Naive thymus-derived CD4-positive, alpha-beta T cell (primary cell): ENCODE results near the gene CTH. TPM values are rescaled to one million over a fixed set of nuclear protein-coding genes. Genes with fewer than 3 reads are reported as not detected.

Experiments
- ATAC-seq: fragments of 150-1000 bp; cut with Tn5 transposase; 2 replicates; pipeline ENCODE4 v1.10.0; 2021; ENCODE audit warnings: mild to moderate bottlenecking, moderate library complexity
- CTCF ChIA-PET: fragments of 350-600 bp; sonication (Branson Sonifier 250); formaldehyde crosslinking; loops from one replicate; lab custom pipeline; 2021; ENCODE audit warnings: antibody characterized with exemption; lab: Charles Lee
- POLR2A ChIA-PET: fragments of 350-600 bp; sonication (Branson Sonifier 250); formaldehyde crosslinking; loops from one replicate; lab custom pipeline; 2021; ENCODE audit warnings: antibody characterized with exemption, inconsistent platforms; lab: Charles Lee
- DNase-seq, 9 donors: peaks; one replicate each; pipeline versions ENCODE4 v3.0.0 to v3.0.0-alpha.2; 2020 to 2022; ENCODE audit warnings: mixed read lengths in 1 of 9
- H3K27ac ChIP-seq: one replicate; pipeline ENCODE4 v1.7.0; 2013; ENCODE audit warnings: mild to moderate bottlenecking, low read depth, low read length, moderate library complexity
- H3K27me3 ChIP-seq, 2 donors: one replicate each; pipeline ENCODE4 v1.7.0; 2013; ENCODE audit warnings: low read length in 2 of 2, mild to moderate bottlenecking in 2 of 2, moderate library complexity in 2 of 2; ENCODE audit not compliant: control insufficient read depth in 2 of 2, insufficient read depth in 2 of 2
- H3K36me3 ChIP-seq, 3 experiments: 1 replicate in 2 of 3; 2 replicates in 1 of 3; pipeline ENCODE4 v1.7.0; 2013; ENCODE audit warnings: low read length in 3 of 3, mild to moderate bottlenecking in 3 of 3, moderate library complexity in 1 of 3; ENCODE audit not compliant: insufficient read depth in 3 of 3, control insufficient read depth in 2 of 3
- H3K4me1 ChIP-seq, 2 donors: one replicate each; pipeline ENCODE4 v1.7.0; 2013; ENCODE audit warnings: low read length in 2 of 2, mild to moderate bottlenecking in 2 of 2, moderate library complexity in 1 of 2; ENCODE audit not compliant: control insufficient read depth in 2 of 2, insufficient read depth in 2 of 2
- H3K4me3 ChIP-seq: 2 replicates; pipeline ENCODE4 v1.7.0; 2013; ENCODE audit warnings: mild to moderate bottlenecking, low read length
- H3K9me3 ChIP-seq, 3 experiments: 1 replicate in 2 of 3; 2 replicates in 1 of 3; pipeline ENCODE4 v1.7.0; 2013; ENCODE audit warnings: low read length in 3 of 3; ENCODE audit not compliant: control insufficient read depth in 2 of 3
- H3K27ac Mint-ChIP-seq, 9 donors: one replicate each; pipeline ENCODE4 v1.8.0; 2020 to 2022; ENCODE audit warnings: mixed read lengths in 9 of 9, mild to moderate bottlenecking in 8 of 9, moderate library complexity in 5 of 9, inconsistent platforms in 2 of 9
- H3K27me3 Mint-ChIP-seq, 5 donors: one replicate each; pipeline ENCODE4 v1.8.0; 2021 to 2022; ENCODE audit warnings: mixed read lengths in 5 of 5, mild to moderate bottlenecking in 1 of 5
- H3K36me3 Mint-ChIP-seq, 5 donors: one replicate each; pipeline ENCODE4 v1.8.0; 2020 to 2022; ENCODE audit warnings: mixed read lengths in 5 of 5, mild to moderate bottlenecking in 3 of 5, inconsistent platforms in 1 of 5
- H3K4me1 Mint-ChIP-seq, 7 donors: one replicate each; pipeline ENCODE4 v1.8.0; 2020 to 2022; ENCODE audit warnings: mixed read lengths in 7 of 7, mild to moderate bottlenecking in 3 of 7, inconsistent platforms in 1 of 7
- H3K4me3 Mint-ChIP-seq, 10 donors: one replicate each; pipeline ENCODE4 v1.8.0; 2020 to 2022; ENCODE audit warnings: mild to moderate bottlenecking in 10 of 10, mixed read lengths in 10 of 10, moderate library complexity in 6 of 10, inconsistent platforms in 2 of 10
- H3K9me3 Mint-ChIP-seq, 11 donors: one replicate each; pipeline ENCODE4 v1.8.0; 2020 to 2022; ENCODE audit warnings: mixed read lengths in 11 of 11, mild to moderate bottlenecking in 4 of 11, inconsistent platforms in 1 of 11, moderate library complexity in 1 of 11
- intact Hi-C, 2 donors: fragments of 100-400 bp; cut with micrococcal nuclease; formaldehyde crosslinking; loops; one replicate each; pipeline ENCODE4 v1.15.1; 2023
- polyA plus RNA-seq, 2 donors: library from polyadenylated mRNA; unstranded; fragments of 300-500 nt; fragmentation: Illumina TruSeq; gene quantifications; one replicate each; pipeline ENCODE4 v1.2.3, GENCODE V29; 2021
- total RNA-seq, 6 experiments: library from RNA in 5 of 6; stranded (reverse) in 5 of 6; gene quantifications; 1 replicate in 5 of 6; 2 replicates in 1 of 6; pipeline ENCODE4 v1.2.3 and lab custom pipeline; 2021 to 2026

CTH gene
- total and polyA plus RNA-seq, 7 experiments from 2014 or later, result 2.6 to 7.1 (median 3.5) TPM

- ChIA-PET POLR2A (no interaction called here), CTCF (no interaction called here)
- H3K27me3 ChIP-seq, result no peaks in the 10 kb centered on the region
- no peaks in the 10 kb centered on the region for H3K4me1 ChIP-seq
- Mint-ChIP-seq H3K27ac (no peak overlapping the region), H3K27me3 (peaks cover 3 to 39% (median 10%) of the 10 kb centered on the region in 5 donors), H3K36me3 (no peaks in the 10 kb centered on the region), H3K9me3 (peaks cover 0 to 2% (median 0%) of the 10 kb centered on the region in 11 donors), H3K4me3 (no peak overlapping the region), H3K4me1 (no peaks in the 10 kb centered on the region)
- intact Hi-C loops, result no loop called here
- H3K9me3 ChIP-seq, result no peaks in the 10 kb centered on the region
- no peaks in the 10 kb centered on the region for H3K36me3 ChIP-seq
- no peak overlapping the region for H3K27ac ChIP-seq
- no peak overlapping the region for H3K4me3 ChIP-seq
- ATAC-seq, result no peak
- DNase-seq, result no peak
Observed at GRCh38 chr1:70401974-70402373, 9.1 kb upstream of the CTH start.

DNA sequence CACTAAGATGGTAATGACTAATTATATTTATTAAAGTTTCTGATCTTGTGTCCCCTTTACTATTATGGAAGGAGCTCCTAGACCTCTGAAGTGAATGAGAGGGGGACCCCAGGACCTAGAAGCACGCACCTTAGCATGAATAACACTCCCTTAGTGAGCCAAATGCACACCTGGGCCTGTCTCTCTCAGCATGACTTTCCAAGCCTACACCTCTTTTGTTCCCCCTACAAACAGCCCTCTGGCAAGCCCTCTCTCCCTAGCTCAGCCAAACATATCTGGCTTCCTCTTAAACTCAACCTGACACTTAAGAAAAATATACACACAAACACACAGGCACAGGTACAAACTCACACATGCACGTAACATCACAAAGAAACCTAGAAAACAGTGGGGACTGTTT lies 7.3 kb upstream of the CTH start:
- DNase-seq (no peak), ATAC-seq (no peak)
- Histone ChIP-seq H3K27me3 (no peaks in the 10 kb centered on the region), H3K27ac (no peak overlapping the region), H3K9me3 (no peaks in the 10 kb centered on the region), H3K36me3 (no peaks in the 10 kb centered on the region), H3K4me1 (no peaks in the 10 kb centered on the region), H3K4me3 (no peak overlapping the region)
- H3K27me3 Mint-ChIP-seq, result peaks cover 0 to 32% (median 10%) of the 10 kb centered on the region in 5 donors
- CTCF ChIA-PET, result no interaction called here
- no peaks in the 10 kb centered on the region for H3K36me3 Mint-ChIP-seq
- POLR2A ChIA-PET, result no interaction called here
- intact Hi-C loops, result no loop called here
- H3K4me1 Mint-ChIP-seq, result no peaks in the 10 kb centered on the region
- no peak overlapping the region for H3K27ac Mint-ChIP-seq
- H3K9me3 Mint-ChIP-seq, result peaks cover 0 to 2% (median 0%) of the 10 kb centered on the region in 11 donors
- no peak overlapping the region for H3K4me3 Mint-ChIP-seq

GRCh38 chr1:70405780-70406416 lies 5.2 kb upstream of the CTH start:
- peaks cover 4 to 8% (median 7%) of the 10 kb centered on the region in 7 donors for H3K4me1 Mint-ChIP-seq
- Histone ChIP-seq H3K27me3 (no peaks in the 10 kb centered on the region), H3K9me3 (no peaks in the 10 kb centered on the region), H3K27ac (no peak overlapping the region), H3K4me3 (no peak overlapping the region), H3K4me1 (peaks cover 4 to 5% of the 10 kb centered on the region in 2 donors), H3K36me3 (peaks cover 0 to 3% (median 0%) of the 10 kb centered on the region in 3 experiments)
- POLR2A ChIA-PET, result interaction anchor here (1.4 kb wide), 1 partner anchor 51 kb away, joined by 3 read pairs; the partner anchor contains the start of gene ANKRD13C
- peaks cover 0 to 23% (median 10%) of the 10 kb centered on the region in 5 donors for H3K27me3 Mint-ChIP-seq
- H3K27ac Mint-ChIP-seq, result no peak overlapping the region
- intact Hi-C loops, result no loop called here
- CTCF ChIA-PET, result no interaction called here
- H3K36me3 Mint-ChIP-seq, result no peaks in the 10 kb centered on the region
- ATAC-seq, result no peak
- DNase-seq, result no peak
- H3K9me3 Mint-ChIP-seq, result peaks cover 0 to 2% (median 0%) of the 10 kb centered on the region in 11 donors
- no peak overlapping the region for H3K4me3 Mint-ChIP-seq

GRCh38 chr1:70409136-70409535 lies 1.9 kb upstream of the CTH start:
- ATAC-seq (no peak), DNase-seq (no peak)
- intact Hi-C loops, result no loop called here
- Mint-ChIP-seq H3K27me3 (peaks cover 0 to 19% (median 10%) of the 10 kb centered on the region in 5 donors), H3K36me3 (no peaks in the 10 kb centered on the region), H3K9me3 (peaks cover 0 to 2% (median 0%) of the 10 kb centered on the region in 11 donors), H3K4me1 (peaks cover 5 to 26% (median 23%) of the 10 kb centered on the region in 7 donors), H3K27ac (peak overlapping the region in 1 of 9 donors; percentile 43), H3K4me3 (peak overlapping the region in 1 of 10 donors; percentile 23)
- no peak overlapping the region for H3K4me3 ChIP-seq
- POLR2A ChIA-PET, result interaction anchor here (4.6 kb wide), 1 partner anchor 55 kb away, joined by 81 read pairs; the partner anchor contains the start of gene ANKRD13C
- CTCF ChIA-PET, result no interaction called here
- peaks cover 0 to 3% (median 0%) of the 10 kb centered on the region in 3 experiments for H3K36me3 ChIP-seq
- H3K9me3 ChIP-seq, result no peaks in the 10 kb centered on the region
- peaks cover 4 to 9% of the 10 kb centered on the region in 2 donors for H3K4me1 ChIP-seq
- H3K27ac ChIP-seq, result no peak overlapping the region
- H3K27me3 ChIP-seq, result no peaks in the 10 kb centered on the region

DNA sequence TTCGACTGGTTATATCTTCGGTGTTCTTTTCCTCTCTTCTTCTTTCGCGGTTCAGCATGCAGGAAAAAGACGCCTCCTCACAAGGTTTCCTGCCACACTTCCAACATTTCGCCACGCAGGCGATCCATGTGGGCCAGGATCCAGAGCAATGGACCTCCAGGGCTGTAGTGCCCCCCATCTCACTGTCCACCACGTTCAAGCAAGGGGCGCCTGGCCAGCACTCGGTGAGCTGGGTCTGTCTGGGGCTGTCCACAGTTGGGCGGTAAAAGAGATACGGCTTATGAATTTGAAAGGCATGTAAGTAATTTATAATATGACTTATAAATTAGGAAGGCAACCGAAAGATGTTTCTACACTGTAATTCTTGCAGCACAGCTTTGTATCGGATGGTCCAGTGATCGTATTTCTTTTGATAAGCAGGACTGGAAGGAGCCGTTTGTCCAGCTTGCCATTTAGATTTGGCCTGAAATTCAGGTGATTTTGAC lies 334 bp downstream of the CTH start:
- H3K36me3 ChIP-seq, result peaks cover 0 to 3% (median 0%) of the 10 kb centered on the region in 3 experiments
- intact Hi-C loops, result loop anchor here (1.0 to 5.0 kb wide), 6 partner anchors 57 to 1914 kb away; partner anchors contain the start of genes ANKRD13C (in 2 of the 2), LRRC40 (in 2 of the 2), ZRANB2 (in 2 of the 2) and DEPDC1 (in 1 of the 2)

DNA sequence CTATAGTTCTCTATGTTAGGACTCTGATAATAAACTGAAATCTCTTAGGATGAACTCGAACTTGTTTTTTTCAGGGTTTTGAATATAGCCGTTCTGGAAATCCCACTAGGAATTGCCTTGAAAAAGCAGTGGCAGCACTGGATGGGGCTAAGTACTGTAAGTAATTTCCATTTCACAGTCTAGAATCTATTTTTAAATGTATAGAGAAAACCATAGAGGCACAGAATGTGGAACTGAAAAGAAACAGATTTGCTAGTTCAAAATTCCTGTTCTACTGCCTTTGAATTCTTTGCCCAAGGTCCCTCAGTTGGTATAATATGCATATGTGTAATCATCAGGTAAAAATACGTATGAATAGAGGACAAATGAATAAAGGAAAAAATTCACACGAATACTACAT lies 4.8 kb downstream of the CTH start:
- H3K27me3 ChIP-seq, result no peaks in the 10 kb centered on the region
- intact Hi-C loops, result no loop called here
- H3K36me3 ChIP-seq, result peaks cover 0 to 5% (median 0%) of the 10 kb centered on the region in 3 experiments
- H3K9me3 ChIP-seq, result no peaks in the 10 kb centered on the region
- ATAC-seq (no peak), DNase-seq (no peak)
- Mint-ChIP-seq H3K27me3 (no peaks in the 10 kb centered on the region), H3K27ac (no peak overlapping the region), H3K4me1 (peaks cover 0 to 18% (median 16%) of the 10 kb centered on the region in 7 donors), H3K4me3 (no peak overlapping the region), H3K9me3 (no peaks in the 10 kb centered on the region), H3K36me3 (peaks cover 0 to 10% (median 6%) of the 10 kb centered on the region in 5 donors)
- CTCF ChIA-PET, result no interaction called here
- POLR2A ChIA-PET, result no interaction called here
- no peak overlapping the region for H3K27ac ChIP-seq
- H3K4me3 ChIP-seq, result no peak overlapping the region
- peaks cover 0 to 4% of the 10 kb centered on the region in 2 donors for H3K4me1 ChIP-seq

More for the DNA sequence above, 334 bp downstream of the CTH start:
- Mint-ChIP-seq H3K27me3 (peaks cover 0 to 5% (median 0%) of the 10 kb centered on the region in 5 donors), H3K27ac (peak overlapping the region; percentile 82 to 99 (median 96)), H3K4me3 (peak overlapping the region; percentile 90 to 100 (median 98)), H3K9me3 (no peaks in the 10 kb centered on the region), H3K36me3 (no peaks in the 10 kb centered on the region), H3K4me1 (peaks cover 5 to 26% (median 24%) of the 10 kb centered on the region in 7 donors)
- Histone ChIP-seq H3K27me3 (no peaks in the 10 kb centered on the region), H3K4me3 (peak overlapping the region; percentile 85), H3K27ac (peak overlapping the region; percentile 85), H3K9me3 (no peaks in the 10 kb centered on the region), H3K4me1 (peaks cover 4 to 9% of the 10 kb centered on the region in 2 donors)
- DNase-seq (no peak), ATAC-seq (no peak)
- ChIA-PET CTCF (interaction anchor here (0.7 kb wide), 1 partner anchor 18 kb away, joined by 3 read pairs; no protein-coding TSS in a partner anchor), POLR2A (interaction anchor here (0.6 to 4.6 kb wide), 10 partner anchors 9 to 670 kb away, joined by 3 to 81 read pairs (median 4); partner anchors contain the start of genes ANKRD13C, SRSF11 and ZRANB2)
